GM23338 (cell line): ENCODE results near the gene SLC25A11.

Experiments
- POLR2AphosphoS5 ChIP-seq: IDR thresholded peaks from 2 replicates; pipeline ENCODE4 v1.6.1; 2016; ENCODE audit warnings: antibody characterized with exemption, low read depth
- ZNF331 ChIP-seq: fragments of 250-450 bp; sonication (Bioruptor Pico); IDR thresholded peaks from 2 replicates; pipeline ENCODE4 v1.5.0; 2020; ENCODE audit warnings: low read depth, mild to moderate bottlenecking, moderate library complexity

DNA sequence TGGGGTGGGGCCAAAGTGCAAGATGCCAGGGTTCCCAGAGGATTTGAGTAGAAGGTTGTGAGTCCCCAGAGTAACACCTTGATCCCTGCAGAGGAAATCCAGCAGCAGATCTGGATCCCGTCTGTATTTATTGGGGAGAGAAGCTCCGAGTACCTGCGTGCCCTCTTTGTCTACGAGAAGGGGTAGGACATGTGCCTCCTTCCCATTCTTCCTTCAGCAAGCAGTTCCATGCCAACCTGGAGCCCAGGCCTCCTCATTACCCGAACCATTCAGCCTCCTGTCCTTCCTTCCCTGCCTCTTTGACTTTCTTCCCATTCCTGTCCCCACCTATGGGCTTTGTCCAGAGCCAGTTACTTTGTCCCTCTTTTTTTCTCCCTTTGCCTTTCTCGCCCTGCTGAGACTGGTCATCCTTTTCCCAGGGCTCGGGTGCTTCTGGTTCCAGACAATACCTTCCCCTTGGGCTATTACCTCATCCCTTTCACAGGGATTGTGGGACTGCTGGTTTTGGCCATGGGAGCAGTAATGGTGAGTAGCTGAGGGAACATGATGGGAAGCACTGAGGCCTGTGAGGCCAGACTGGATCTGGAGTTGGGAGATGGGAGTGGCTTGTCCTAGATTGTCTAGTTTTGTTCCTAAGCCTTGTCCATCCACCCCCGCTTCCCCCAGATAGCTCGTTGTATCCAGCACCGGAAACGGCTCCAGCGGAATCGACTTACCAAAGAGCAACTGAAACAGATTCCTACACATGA, 3.1 kb upstream of the SLC25A11 start:
- TF ChIP-seq POLR2AphosphoS5 (no peak), ZNF331 (no peak)
